ENCODE data around the gene CFAP70.

Gene CFAP70

GRCh38 chr10:73220989-73221388 is 137.7 kb downstream of the CFAP70 start:
- no peak overlapping the region for H3K9ac ChIP-seq (ENCODE audit: low read depth in 1 of 2, low read length in 2 of 2)
- H3K9me3 ChIP-seq (ENCODE audit: control insufficient read depth in 1 of 2, low read length in 2 of 2): no peaks in the 10 kb centered on the region
- no peak overlapping the region for H3K4me3 ChIP-seq (ENCODE audit: low read depth in 1 of 2, low read length in 2 of 2)
- H3K36me3 ChIP-seq (ENCODE audit: control insufficient read depth in 1 of 2, insufficient read depth in 2 of 2, low read length in 2 of 2): peaks cover 18 to 22% of the 10 kb centered on the region in 2 donors
- no peak overlapping the region for H3K27ac ChIP-seq (ENCODE audit: low read depth, low read length)
- H3K27me3 ChIP-seq (ENCODE audit: control insufficient read depth in 1 of 2, insufficient read depth in 2 of 2, low read length in 2 of 2): no peaks in the 10 kb centered on the region
- no peaks in the 10 kb centered on the region for H3K4me1 ChIP-seq (ENCODE audit: control insufficient read depth in 1 of 2, insufficient read depth in 2 of 2, low read length in 2 of 2)

GRCh38 chr10:73219384-73219783 is 139.3 kb downstream of the CFAP70 start:
- H3K4me3 ChIP-seq (ENCODE audit: low read depth in 1 of 2, low read length in 2 of 2): no peak overlapping the region
- H3K36me3 ChIP-seq (ENCODE audit: control insufficient read depth in 1 of 2, insufficient read depth in 2 of 2, low read length in 2 of 2): peaks cover 18 to 22% of the 10 kb centered on the region in 2 donors
- H3K4me1 ChIP-seq (ENCODE audit: control insufficient read depth in 1 of 2, insufficient read depth in 2 of 2, low read length in 2 of 2): no peaks in the 10 kb centered on the region
- no peak overlapping the region for H3K9ac ChIP-seq (ENCODE audit: low read depth in 1 of 2, low read length in 2 of 2)
- no peak overlapping the region for H3K27ac ChIP-seq (ENCODE audit: low read depth, low read length)
- no peaks in the 10 kb centered on the region for H3K9me3 ChIP-seq (ENCODE audit: control insufficient read depth in 1 of 2, low read length in 2 of 2)
- no peaks in the 10 kb centered on the region for H3K27me3 ChIP-seq (ENCODE audit: control insufficient read depth in 1 of 2, insufficient read depth in 2 of 2, low read length in 2 of 2)

GRCh38 chr10:73218431-73219191 is 140.1 kb downstream of the CFAP70 start:
- no peak overlapping the region for H3K9ac ChIP-seq (ENCODE audit: low read depth in 1 of 2, low read length in 2 of 2)
- no peak overlapping the region for H3K4me3 ChIP-seq (ENCODE audit: low read depth in 1 of 2, low read length in 2 of 2)
- no peaks in the 10 kb centered on the region for H3K27me3 ChIP-seq (ENCODE audit: control insufficient read depth in 1 of 2, insufficient read depth in 2 of 2, low read length in 2 of 2)
- H3K9me3 ChIP-seq (ENCODE audit: control insufficient read depth in 1 of 2, low read length in 2 of 2): no peaks in the 10 kb centered on the region
- no peaks in the 10 kb centered on the region for H3K4me1 ChIP-seq (ENCODE audit: control insufficient read depth in 1 of 2, insufficient read depth in 2 of 2, low read length in 2 of 2)
- H3K27ac ChIP-seq (ENCODE audit: low read depth, low read length): no peak overlapping the region
- peaks cover 18 to 22% of the 10 kb centered on the region in 2 donors for H3K36me3 ChIP-seq (ENCODE audit: control insufficient read depth in 1 of 2, insufficient read depth in 2 of 2, low read length in 2 of 2)

GRCh38 chr10:73217628-73218027 is 141.0 kb downstream of the CFAP70 start:
- H3K27me3 ChIP-seq (ENCODE audit: control insufficient read depth in 1 of 2, insufficient read depth in 2 of 2, low read length in 2 of 2): no peaks in the 10 kb centered on the region
- peaks cover 18 to 22% of the 10 kb centered on the region in 2 donors for H3K36me3 ChIP-seq (ENCODE audit: control insufficient read depth in 1 of 2, insufficient read depth in 2 of 2, low read length in 2 of 2)

GRCh38 chr10:73215749-73216148 is 142.9 kb downstream of the CFAP70 start:
- Histone ChIP-seq H3K9ac (ENCODE audit: low read depth in 1 of 2, low read length in 2 of 2) (no peak overlapping the region), H3K27ac (ENCODE audit: low read depth, low read length) (no peak overlapping the region), H3K4me3 (ENCODE audit: low read depth in 1 of 2, low read length in 2 of 2) (no peak overlapping the region), H3K9me3 (ENCODE audit: control insufficient read depth in 1 of 2, low read length in 2 of 2) (no peaks in the 10 kb centered on the region), H3K27me3 (ENCODE audit: control insufficient read depth in 1 of 2, insufficient read depth in 2 of 2, low read length in 2 of 2) (no peaks in the 10 kb centered on the region), H3K36me3 (ENCODE audit: control insufficient read depth in 1 of 2, insufficient read depth in 2 of 2, low read length in 2 of 2) (peaks cover 18 to 23% of the 10 kb centered on the region in 2 donors), H3K4me1 (ENCODE audit: control insufficient read depth in 1 of 2, insufficient read depth in 2 of 2, low read length in 2 of 2) (no peaks in the 10 kb centered on the region)

More at GRCh38 chr10:73217628-73218027, 141.0 kb downstream of the CFAP70 start:
- Histone ChIP-seq H3K27ac (ENCODE audit: low read depth, low read length) (no peak overlapping the region), H3K9me3 (ENCODE audit: control insufficient read depth in 1 of 2, low read length in 2 of 2) (no peaks in the 10 kb centered on the region), H3K4me1 (ENCODE audit: control insufficient read depth in 1 of 2, insufficient read depth in 2 of 2, low read length in 2 of 2) (no peaks in the 10 kb centered on the region), H3K4me3 (ENCODE audit: low read depth in 1 of 2, low read length in 2 of 2) (no peak overlapping the region), H3K9ac (ENCODE audit: low read depth in 1 of 2, low read length in 2 of 2) (no peak overlapping the region)

- H3K4me1 ChIP-seq (ENCODE audit: control insufficient read depth in 1 of 2, insufficient read depth in 2 of 2, low read length in 2 of 2): no peaks in the 10 kb centered on the region
- H3K9ac ChIP-seq (ENCODE audit: low read depth in 1 of 2, low read length in 2 of 2): no peak overlapping the region
- no peaks in the 10 kb centered on the region for H3K27me3 ChIP-seq (ENCODE audit: control insufficient read depth in 1 of 2, insufficient read depth in 2 of 2, low read length in 2 of 2)
- H3K9me3 ChIP-seq (ENCODE audit: control insufficient read depth in 1 of 2, low read length in 2 of 2): no peaks in the 10 kb centered on the region
- H3K36me3 ChIP-seq (ENCODE audit: control insufficient read depth in 1 of 2, insufficient read depth in 2 of 2, low read length in 2 of 2): peaks cover 0 to 13% of the 10 kb centered on the region in 2 donors
- H3K4me3 ChIP-seq (ENCODE audit: low read depth in 1 of 2, low read length in 2 of 2): no peak overlapping the region
- H3K27ac ChIP-seq (ENCODE audit: low read depth, low read length): no peak overlapping the region
Measured at GRCh38 chr10:73211106-73211811, 147.4 kb downstream of the CFAP70 start.

- Histone ChIP-seq H3K27me3 (ENCODE audit: control insufficient read depth in 1 of 2, insufficient read depth in 2 of 2, low read length in 2 of 2) (no peaks in the 10 kb centered on the region), H3K27ac (ENCODE audit: low read depth, low read length) (no peak overlapping the region), H3K36me3 (ENCODE audit: control insufficient read depth in 1 of 2, insufficient read depth in 2 of 2, low read length in 2 of 2) (peaks cover 0 to 12% of the 10 kb centered on the region in 2 donors), H3K4me3 (ENCODE audit: low read depth in 1 of 2, low read length in 2 of 2) (no peak overlapping the region), H3K4me1 (ENCODE audit: control insufficient read depth in 1 of 2, insufficient read depth in 2 of 2, low read length in 2 of 2) (no peaks in the 10 kb centered on the region), H3K9ac (ENCODE audit: low read depth in 1 of 2, low read length in 2 of 2) (no peak overlapping the region), H3K9me3 (ENCODE audit: control insufficient read depth in 1 of 2, low read length in 2 of 2) (no peaks in the 10 kb centered on the region)
Measured at GRCh38 chr10:73210395-73211105, 148.1 kb downstream of the CFAP70 start.

GRCh38 chr10:73209705-73210104 is 149.0 kb downstream of the CFAP70 start:
- H3K27me3 ChIP-seq (ENCODE audit: control insufficient read depth in 1 of 2, insufficient read depth in 2 of 2, low read length in 2 of 2): no peaks in the 10 kb centered on the region
- H3K4me1 ChIP-seq (ENCODE audit: control insufficient read depth in 1 of 2, insufficient read depth in 2 of 2, low read length in 2 of 2): no peaks in the 10 kb centered on the region
- H3K9me3 ChIP-seq (ENCODE audit: control insufficient read depth in 1 of 2, low read length in 2 of 2): no peaks in the 10 kb centered on the region
- H3K9ac ChIP-seq (ENCODE audit: low read depth in 1 of 2, low read length in 2 of 2): no peak overlapping the region
- H3K4me3 ChIP-seq (ENCODE audit: low read depth in 1 of 2, low read length in 2 of 2): no peak overlapping the region
- H3K36me3 ChIP-seq (ENCODE audit: control insufficient read depth in 1 of 2, insufficient read depth in 2 of 2, low read length in 2 of 2): peaks cover 0 to 14% of the 10 kb centered on the region in 2 donors
- no peak overlapping the region for H3K27ac ChIP-seq (ENCODE audit: low read depth, low read length)

- Histone ChIP-seq H3K27me3 (ENCODE audit: control insufficient read depth in 1 of 2, insufficient read depth in 2 of 2, low read length in 2 of 2) (no peaks in the 10 kb centered on the region), H3K4me1 (ENCODE audit: control insufficient read depth in 1 of 2, insufficient read depth in 2 of 2, low read length in 2 of 2) (no peaks in the 10 kb centered on the region), H3K9me3 (ENCODE audit: control insufficient read depth in 1 of 2, low read length in 2 of 2) (no peaks in the 10 kb centered on the region), H3K36me3 (ENCODE audit: control insufficient read depth in 1 of 2, insufficient read depth in 2 of 2, low read length in 2 of 2) (peaks cover 0 to 14% of the 10 kb centered on the region in 2 donors), H3K9ac (ENCODE audit: low read depth in 1 of 2, low read length in 2 of 2) (no peak overlapping the region), H3K4me3 (ENCODE audit: low read depth in 1 of 2, low read length in 2 of 2) (no peak overlapping the region), H3K27ac (ENCODE audit: low read depth, low read length) (no peak overlapping the region)
Measured at GRCh38 chr10:73207883-73208282, 150.8 kb downstream of the CFAP70 start.

- H3K36me3 ChIP-seq (ENCODE audit: control insufficient read depth in 1 of 2, insufficient read depth in 2 of 2, low read length in 2 of 2): peaks cover 0 to 14% of the 10 kb centered on the region in 2 donors
Measured at GRCh38 chr10:73206385-73206784, 152.3 kb downstream of the CFAP70 start.

More at GRCh38 chr10:73206385-73206784, 152.3 kb downstream of the CFAP70 start:
- Histone ChIP-seq H3K27ac (ENCODE audit: low read depth, low read length) (no peak overlapping the region), H3K9ac (ENCODE audit: low read depth in 1 of 2, low read length in 2 of 2) (no peak overlapping the region), H3K27me3 (ENCODE audit: control insufficient read depth in 1 of 2, insufficient read depth in 2 of 2, low read length in 2 of 2) (no peaks in the 10 kb centered on the region), H3K9me3 (ENCODE audit: control insufficient read depth in 1 of 2, low read length in 2 of 2) (no peaks in the 10 kb centered on the region), H3K4me3 (ENCODE audit: low read depth in 1 of 2, low read length in 2 of 2) (no peak overlapping the region), H3K4me1 (ENCODE audit: control insufficient read depth in 1 of 2, insufficient read depth in 2 of 2, low read length in 2 of 2) (no peaks in the 10 kb centered on the region)
